GM21717 (cell line): ENCODE results near the gene LCMT1.

ENCODE experiments used
- ATAC-seq: cut with Tn5 transposase; IDR thresholded peaks from one replicate; pipeline ENCODE4 v1.9.1; 2021; ENCODE audit warnings: mild to moderate bottlenecking, moderate library complexity; ENCODE audit not compliant: unreplicated experiment

The LCMT1 gene

GRCh38 chr16:25192096-25192495 is 80.6 kb downstream of the LCMT1 start:
- ATAC-seq: no peak

GRCh38 chr16:25194273-25194878 is 82.8 kb downstream of the LCMT1 start:
- no peak for ATAC-seq

GRCh38 chr16:25198021-25198420 is 86.5 kb downstream of the LCMT1 start:
- no peak for ATAC-seq

GRCh38 chr16:25199457-25199856 is 87.9 kb downstream of the LCMT1 start:
- ATAC-seq: no peak

GRCh38 chr16:25210758-25211157 is 99.2 kb downstream of the LCMT1 start:
- no peak for ATAC-seq

- no peak for ATAC-seq
These were observed 101.1 kb downstream of the LCMT1 start for GRCh38 chr16:25212636-25213035.

- no peak for ATAC-seq
These were observed 102.3 kb downstream of the LCMT1 start for GRCh38 chr16:25213709-25214397.

GRCh38 chr16:25217112-25217511 is 105.6 kb downstream of the LCMT1 start:
- no peak for ATAC-seq

GRCh38 chr16:25217921-25218320 is 106.4 kb downstream of the LCMT1 start:
- ATAC-seq: no peak

- no peak for ATAC-seq
These were observed 107.7 kb downstream of the LCMT1 start for GRCh38 chr16:25219070-25219737.

GRCh38 chr16:25222959-25223358 is 111.4 kb downstream of the LCMT1 start:
- ATAC-seq: no peak

GRCh38 chr16:25223964-25224363 is 112.4 kb downstream of the LCMT1 start:
- ATAC-seq: no peak

GRCh38 chr16:25224731-25225319 is 113.3 kb downstream of the LCMT1 start:
- no peak for ATAC-seq
